ENCODE data around the gene OR1I1.

DNA sequence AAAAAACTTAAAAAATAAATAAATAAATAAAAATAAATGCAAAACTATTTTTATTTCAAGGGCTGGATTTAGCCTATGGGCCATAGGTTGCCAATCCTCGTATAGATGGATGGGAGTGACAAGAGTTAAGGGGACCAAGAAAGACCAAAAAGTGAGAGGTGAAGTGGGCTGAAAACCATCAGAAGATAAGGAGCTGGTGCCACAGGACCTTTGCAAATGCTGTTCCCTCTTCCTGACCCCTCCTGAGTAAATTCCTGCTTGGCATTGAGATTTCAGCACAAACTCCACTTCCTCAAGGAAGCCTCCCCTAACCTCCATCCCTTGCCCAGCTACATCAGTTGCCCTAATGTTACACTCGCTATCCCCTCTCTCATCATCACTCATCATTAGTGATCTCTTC, 11.0 kb downstream of the OR1I1 start:
- TF ChIP-seq, protein P1, sequence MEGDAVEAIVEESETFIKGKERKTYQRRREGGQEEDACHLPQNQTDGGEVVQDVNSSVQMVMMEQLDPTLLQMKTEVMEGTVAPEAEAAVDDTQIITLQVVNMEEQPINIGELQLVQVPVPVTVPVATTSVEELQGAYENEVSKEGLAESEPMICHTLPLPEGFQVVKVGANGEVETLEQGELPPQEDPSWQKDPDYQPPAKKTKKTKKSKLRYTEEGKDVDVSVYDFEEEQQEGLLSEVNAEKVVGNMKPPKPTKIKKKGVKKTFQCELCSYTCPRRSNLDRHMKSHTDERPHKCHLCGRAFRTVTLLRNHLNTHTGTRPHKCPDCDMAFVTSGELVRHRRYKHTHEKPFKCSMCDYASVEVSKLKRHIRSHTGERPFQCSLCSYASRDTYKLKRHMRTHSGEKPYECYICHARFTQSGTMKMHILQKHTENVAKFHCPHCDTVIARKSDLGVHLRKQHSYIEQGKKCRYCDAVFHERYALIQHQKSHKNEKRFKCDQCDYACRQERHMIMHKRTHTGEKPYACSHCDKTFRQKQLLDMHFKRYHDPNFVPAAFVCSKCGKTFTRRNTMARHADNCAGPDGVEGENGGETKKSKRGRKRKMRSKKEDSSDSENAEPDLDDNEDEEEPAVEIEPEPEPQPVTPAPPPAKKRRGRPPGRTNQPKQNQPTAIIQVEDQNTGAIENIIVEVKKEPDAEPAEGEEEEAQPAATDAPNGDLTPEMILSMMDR (IDR thresholded peaks at IDR 0.05) = no peak
- TF ChIP-seq POLR2A (IDR thresholded peaks at IDR 0.05) (no peak), EP300 (IDR thresholded peaks at IDR 0.05) (no peak)

All from upper lobe of left lung (tissue), 4 donors.